ENCODE measurements around the gene PRX.

GRCh38 chr19:40420451-40420765, 7.2 kb upstream of the PRX start:
- no peak for TF ChIP-seq EZH2phosphoT487 (IDR thresholded peaks at IDR 0.05; ENCODE audit: insufficient read depth, low read depth)
- no peak for TF ChIP-seq EZH2 (IDR thresholded peaks at IDR 0.05; ENCODE audit: insufficient read depth, poor library complexity, severe bottlenecking)
